Endothelial cell of umbilical vein (primary cell): ENCODE measurements around the gene NFATC3. TPM values are rescaled to one million over a fixed set of nuclear protein-coding genes. Genes with fewer than 3 reads are reported as not detected.

Experiments
- BruUV-seq: library from RNA; stranded (reverse); fragments of 400-500 nt; replicated peaks from 2 replicates; lab custom pipeline; 2021; lab: Mats Ljungman, UMichigan
- CTCF ChIA-PET: fragments of 300-600, 350-600 bp; sonication (Branson Sonifier 250); formaldehyde crosslinking; loops from one replicate; lab custom pipeline; 2021; ENCODE audit warnings: antibody characterized with exemption, inconsistent platforms; lab: Charles Lee
- POLR2A ChIA-PET: fragments of 300-600, 350-600 bp; sonication (Branson Sonifier 250); formaldehyde crosslinking; loops from one replicate; lab custom pipeline; 2021; ENCODE audit warnings: antibody characterized with exemption, inconsistent platforms; lab: Charles Lee
- DNase-seq: peaks from one replicate; pipeline ENCODE4 v3.0.0-alpha.2; 2011; ENCODE audit warnings: low read depth, low spot score
- FAIRE-seq: peaks from 2 replicates; lab custom pipeline; 2011; peaks lifted over from hg19 to GRCh38; lab: Jason Lieb, UNC
- H2AFZ ChIP-seq: 2 replicates; pipeline ENCODE4 v1.6.0; 2012; ENCODE audit warnings: low read depth, low read length, control low read depth, inconsistent platforms
- H3K27ac ChIP-seq: 2 replicates; pipeline ENCODE4 v1.5.1; 2011; ENCODE audit warnings: low read depth, mild to moderate bottlenecking, control low read depth, low read length, moderate library complexity; ENCODE audit not compliant: insufficient read depth
- H3K27me3 ChIP-seq, 2 experiments: 2 replicates each; pipeline versions ENCODE4 v1.6.0 to v1.6.1; 2011; ENCODE audit warnings: low read length in 2 of 2, mixed read lengths in 1 of 2; ENCODE audit not compliant: control insufficient read depth in 2 of 2, insufficient read depth in 2 of 2
- H3K36me3 ChIP-seq, 2 experiments: 2 replicates in 1 of 2; 3 replicates in 1 of 2; pipeline ENCODE4 v1.5.1; 2011; ENCODE audit warnings: low read length in 2 of 2, mild to moderate bottlenecking in 1 of 2, moderate library complexity in 1 of 2; ENCODE audit not compliant: control insufficient read depth in 2 of 2, insufficient read depth in 2 of 2; ENCODE audit errors: extremely low read depth in 1 of 2
- H3K4me1 ChIP-seq: 3 replicates; pipeline ENCODE4 v1.5.1; 2011; ENCODE audit warnings: mild to moderate bottlenecking, low read length; ENCODE audit not compliant: control insufficient read depth, insufficient read depth; ENCODE audit errors: extremely low read depth
- H3K4me2 ChIP-seq: 2 replicates; pipeline ENCODE4 v1.6.1; 2011; ENCODE audit warnings: low read length, control low read depth, mixed read lengths; ENCODE audit not compliant: insufficient read depth
- H3K4me3 ChIP-seq, 3 experiments: fragments of 200-600 bp in 1 of 3; sonication (generic), shearing (Covaris generic) in 1 of 3; replicated peaks in 1 of 3; 2 replicates each; pipeline ENCODE4 v1.5.1; 2011 to 2016; ENCODE audit warnings: control low read depth in 3 of 3, low read length in 3 of 3, mild to moderate bottlenecking in 2 of 3, inconsistent platforms in 1 of 3, low read depth in 1 of 3, moderate library complexity in 1 of 3; ENCODE audit not compliant: insufficient read depth in 1 of 3
- H3K79me2 ChIP-seq: 2 replicates; pipeline ENCODE4 v1.6.0; 2012; ENCODE audit warnings: low read length, inconsistent platforms; ENCODE audit not compliant: control insufficient read depth, insufficient read depth
- H3K9ac ChIP-seq: replicated peaks from 2 replicates; pipeline ENCODE3; 2011; ENCODE audit warnings: low read length, control low read depth; ENCODE audit not compliant: insufficient read depth; ENCODE audit errors: extremely low read depth
- H3K9me1 ChIP-seq: replicated peaks from 3 replicates; pipeline ENCODE4 v1.6.0; 2011; ENCODE audit warnings: mild to moderate bottlenecking, low read length; ENCODE audit not compliant: control insufficient read depth, insufficient read depth; ENCODE audit errors: extremely low read depth
- H3K9me3 ChIP-seq: replicated peaks from 2 replicates; pipeline ENCODE4 v1.5.1; 2012; ENCODE audit warnings: low read length, inconsistent platforms; ENCODE audit not compliant: control insufficient read depth, insufficient read depth
- H4K20me1 ChIP-seq: replicated peaks from 2 replicates; pipeline ENCODE3; 2011; ENCODE audit warnings: mild to moderate bottlenecking, low read length; ENCODE audit not compliant: control insufficient read depth, insufficient read depth; ENCODE audit errors: extremely low read depth
- EZH2 ChIP-seq: IDR thresholded peaks from 2 replicates; pipeline ENCODE4 v1.6.1; 2012; ENCODE audit warnings: borderline replicate concordance, low read depth, mild to moderate bottlenecking, moderate library complexity, low read length, inconsistent platforms; ENCODE audit not compliant: severe bottlenecking
- FOS ChIP-seq: IDR thresholded peaks from 2 replicates; pipeline ENCODE4 v1.6.1; 2011; ENCODE audit warnings: mild to moderate bottlenecking, low read length, moderate library complexity, borderline replicate concordance; ENCODE audit not compliant: insufficient read depth
- GATA2 ChIP-seq: IDR thresholded peaks from 2 replicates; pipeline ENCODE4 v1.7.0; 2011; ENCODE audit warnings: low read depth, mild to moderate bottlenecking, moderate library complexity, mixed read lengths, low read length; ENCODE audit not compliant: insufficient read length, insufficient read depth
- JUN ChIP-seq: IDR thresholded peaks from 2 replicates; pipeline ENCODE4 v1.6.1; 2011; ENCODE audit warnings: borderline replicate concordance, low read depth; ENCODE audit not compliant: insufficient read length, insufficient read depth
- MYC ChIP-seq: IDR thresholded peaks from one replicate; pipeline ENCODE4 v1.6.1; 2011; ENCODE audit warnings: mild to moderate bottlenecking, low read depth, low read length
- POLR2A ChIP-seq: IDR thresholded peaks from 2 replicates; pipeline ENCODE4 v1.6.1; 2012; ENCODE audit warnings: low read depth, mild to moderate bottlenecking, control low read depth, low read length
- POLR2AphosphoS5 ChIP-seq: IDR thresholded peaks from 2 replicates; pipeline ENCODE4 v1.6.1; 2012; ENCODE audit warnings: low read depth, mild to moderate bottlenecking, control low read depth, low read length, moderate library complexity; ENCODE audit not compliant: insufficient read depth
- dilution Hi-C: fragments of 300-500 bp; cut with MboI; formaldehyde crosslinking; loops from one replicate; pipeline ENCODE4 v1.15.0; 2019; ENCODE audit warnings: low sequenced_read_pairs; ENCODE audit not compliant: extremely low pct_ligation_motif_present
- intact Hi-C: fragments of 100-400 bp; cut with micrococcal nuclease; formaldehyde crosslinking; loops from one replicate; pipeline ENCODE4 v1.10.0; 2022
- polyA plus RNA-seq, 4 experiments: library from polyadenylated mRNA; depleted of rRNA in 3 of 4; stranded (reverse) in 3 of 4; unstranded in 1 of 4; fragments of >200 nt; gene quantifications; 2 replicates each; pipeline versions ENCODE4 v1.2.1 to v1.2.3, GENCODE V29; 2011 to 2012; ENCODE audit warnings: missing spikeins in 1 of 4
- total RNA-seq: library from RNA; stranded (reverse); gene quantifications from 2 replicates; pipeline ENCODE4 v1.2.3, GENCODE V29; 2021
- TF ChIP-seq, protein P1 (sequence below): IDR thresholded peaks from 2 replicates; pipeline ENCODE4 v1.6.1; 2011; ENCODE audit not compliant: insufficient read depth, insufficient read length
- TF ChIP-seq, protein P2 (sequence below), 2 donors: IDR thresholded peaks; 1 replicate in 1 of 2; 2 replicates in 1 of 2; pipeline ENCODE4 v1.5.1; 2011; ENCODE audit warnings: low read length in 2 of 2, mild to moderate bottlenecking in 2 of 2, moderate library complexity in 2 of 2, control low read depth in 1 of 2, inconsistent platforms in 1 of 2, low read depth in 1 of 2; ENCODE audit not compliant: insufficient read depth in 1 of 2; ENCODE audit errors: extremely low read depth in 1 of 2

Gene NFATC3
- total and polyA plus RNA-seq, 2 donors (not counting 3 experiments of a cell fraction or from before 2014, with no cell fraction given): 15.6 to 33.1 TPM

GRCh38 chr16:68264128-68265077, 179.2 kb downstream of the NFATC3 start, which contains the start of gene SLC7A6:
SLC7A6 (plus strand) TSS chr16:68264526; CDS start chr16:68274727, 10,201 bp downstream.
- DNase-seq: peak; percentile 78
- no peak for FAIRE-seq

More at GRCh38 chr16:68264128-68265077, 179.2 kb downstream of the NFATC3 start, which contains the start of gene SLC7A6:
- Histone ChIP-seq H3K9me1 (no peaks in the 10 kb centered on the region), H2AFZ (peak within 1 kb of the TSS; percentile 83), H3K4me1 (peaks cover 25% of the 10 kb centered on the region), H3K9me3 (no peaks in the 10 kb centered on the region), H4K20me1 (no peaks in the 10 kb centered on the region), H3K36me3 (peaks cover 0 to 11% of the 10 kb centered on the region in 2 experiments), H3K9ac (peak within 1 kb of the TSS; percentile 91), H3K79me2 (peaks cover 49% of the 10 kb centered on the region), H3K4me3 (peak within 1 kb of the TSS; percentile 44 to 69 (median 66)), H3K27ac (peak within 1 kb of the TSS; percentile 91), H3K4me2 (peak within 1 kb of the TSS; percentile 79), H3K27me3 (no peaks in the 10 kb centered on the region)
- ChIA-PET CTCF (interaction anchor here (0.7 to 6.3 kb wide), 23 partner anchors 8 to 170 kb away, joined by 3 to 212 read pairs (median 9); partner anchors contain the start of genes ESRP2, PLA2G15, PRMT7 and SLC7A6OS), POLR2A (interaction anchor here (0.8 to 1.9 kb wide), 6 partner anchors 9 to 60 kb away, joined by 3 to 11 read pairs (median 4); partner anchors contain the start of genes PRMT7 and SLC7A6OS)
- dilution Hi-C loops (no loop called here), intact Hi-C loops (loop anchor here (1.0 to 2.0 kb wide), 3 partner anchors 20 to 46 kb away; partner anchors contain the start of genes PLA2G15 and SLC7A6OS)
- TF ChIP-seq POLR2A: peak; percentile 68
- peak; percentile 79 for TF ChIP-seq POLR2AphosphoS5
- TF ChIP-seq, protein P1, sequence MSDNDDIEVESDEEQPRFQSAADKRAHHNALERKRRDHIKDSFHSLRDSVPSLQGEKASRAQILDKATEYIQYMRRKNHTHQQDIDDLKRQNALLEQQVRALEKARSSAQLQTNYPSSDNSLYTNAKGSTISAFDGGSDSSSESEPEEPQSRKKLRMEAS: no peak
- TF ChIP-seq EZH2: no peak
- no peak for TF ChIP-seq FOS
- TF ChIP-seq, protein P2, sequence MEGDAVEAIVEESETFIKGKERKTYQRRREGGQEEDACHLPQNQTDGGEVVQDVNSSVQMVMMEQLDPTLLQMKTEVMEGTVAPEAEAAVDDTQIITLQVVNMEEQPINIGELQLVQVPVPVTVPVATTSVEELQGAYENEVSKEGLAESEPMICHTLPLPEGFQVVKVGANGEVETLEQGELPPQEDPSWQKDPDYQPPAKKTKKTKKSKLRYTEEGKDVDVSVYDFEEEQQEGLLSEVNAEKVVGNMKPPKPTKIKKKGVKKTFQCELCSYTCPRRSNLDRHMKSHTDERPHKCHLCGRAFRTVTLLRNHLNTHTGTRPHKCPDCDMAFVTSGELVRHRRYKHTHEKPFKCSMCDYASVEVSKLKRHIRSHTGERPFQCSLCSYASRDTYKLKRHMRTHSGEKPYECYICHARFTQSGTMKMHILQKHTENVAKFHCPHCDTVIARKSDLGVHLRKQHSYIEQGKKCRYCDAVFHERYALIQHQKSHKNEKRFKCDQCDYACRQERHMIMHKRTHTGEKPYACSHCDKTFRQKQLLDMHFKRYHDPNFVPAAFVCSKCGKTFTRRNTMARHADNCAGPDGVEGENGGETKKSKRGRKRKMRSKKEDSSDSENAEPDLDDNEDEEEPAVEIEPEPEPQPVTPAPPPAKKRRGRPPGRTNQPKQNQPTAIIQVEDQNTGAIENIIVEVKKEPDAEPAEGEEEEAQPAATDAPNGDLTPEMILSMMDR (IDR thresholded peaks at IDR 0.05; ENCODE audit: extremely low read depth in 1 of 2, insufficient read depth in 1 of 2, low read depth in 1 of 2, low read length in 2 of 2): peak; percentile 81 to 84
- TF ChIP-seq GATA2: no peak
- TF ChIP-seq JUN: no peak
- TF ChIP-seq MYC: no peak
- BruUV-seq: no TSS peak
